ENCODE data around the gene UGT1A10.
"Not testable (repeated sequence)": the region's sequence is repeated elsewhere in the genome, so short reads cannot be mapped to it uniquely, and the experiment has no call there.

UGT1A10 gene

DNA sequence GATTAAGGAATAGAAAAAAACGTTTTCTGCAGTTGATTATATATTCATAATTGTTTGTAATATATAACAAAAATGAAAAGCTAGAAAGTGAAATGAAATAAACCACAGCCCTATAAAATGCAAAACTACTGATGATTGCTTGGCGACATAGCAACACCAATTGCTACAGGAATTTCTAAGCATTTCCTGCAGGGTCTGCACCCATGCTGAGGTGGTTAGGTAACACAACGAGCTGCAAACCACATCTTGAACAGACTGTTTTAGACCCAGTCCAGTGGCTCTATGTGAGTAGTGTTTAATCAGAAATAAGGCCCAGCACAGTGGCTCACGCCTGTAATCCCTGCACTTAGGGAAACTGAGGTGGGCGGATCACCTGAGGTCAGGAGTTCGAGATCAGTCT lies 18.3 kb downstream of the UGT1A10 start:
- Histone ChIP-seq H3K27me3 (ENCODE audit: control insufficient read depth, low read length) (peaks cover 3% of the 10 kb centered on the region; the same call in 1 of the 2 replicates), H3K79me2 (ENCODE audit: control insufficient read depth, low read length) (no peaks in the 10 kb centered on the region), H3K4me2 (ENCODE audit: low read length) (no peak overlapping the region), H3K36me3 (ENCODE audit: control insufficient read depth, low read length) (no peaks in the 10 kb centered on the region), H3K27ac (ENCODE audit: low read depth, low read length) (no peak overlapping the region), H3F3A (ENCODE audit: control insufficient read depth, insufficient read depth) (no peaks in the 10 kb centered on the region), H3K9me3 (ENCODE audit: control insufficient read depth, insufficient read depth, low read length) (no peaks in the 10 kb centered on the region), H3K9me2 (replicated peaks; ENCODE audit: control insufficient read depth, low read length) (no peaks in the 10 kb centered on the region), H4K20me1 (ENCODE audit: control insufficient read depth, insufficient read depth, low read depth, low read length) (no peaks in the 10 kb centered on the region), H3K4me1 (ENCODE audit: control insufficient read depth, low read length) (no peaks in the 10 kb centered on the region), H3K4me3 (ENCODE audit: low read length) (no peak overlapping the region)
- no peak for TF ChIP-seq CTCF (IDR thresholded peaks at IDR 0.05; ENCODE audit: low read depth, low read length, poor library complexity, severe bottlenecking)
- TF ChIP-seq EZH2phosphoT487 (IDR thresholded peaks at IDR 0.05; ENCODE audit: borderline replicate concordance, low read length), result no peak

- H3K27me3 ChIP-seq (ENCODE audit: control insufficient read depth, low read length), result peaks cover 3% of the 10 kb centered on the region; the same call in 1 of the 2 replicates
- H3K36me3 ChIP-seq (ENCODE audit: control insufficient read depth, low read length), result no peaks in the 10 kb centered on the region
- no peaks in the 10 kb centered on the region for H4K20me1 ChIP-seq (ENCODE audit: control insufficient read depth, insufficient read depth, low read depth, low read length)
- no peak overlapping the region for H3K4me3 ChIP-seq (ENCODE audit: low read length)
- TF ChIP-seq EZH2phosphoT487 (IDR thresholded peaks at IDR 0.05; ENCODE audit: borderline replicate concordance, low read length) (no peak), CTCF (IDR thresholded peaks at IDR 0.05; ENCODE audit: low read depth, low read length, poor library complexity, severe bottlenecking) (no peak)
- no peaks in the 10 kb centered on the region for H3K79me2 ChIP-seq (ENCODE audit: control insufficient read depth, low read length)
- H3K27ac ChIP-seq (ENCODE audit: low read depth, low read length), result no peak overlapping the region
- H3K9me2 ChIP-seq (replicated peaks; ENCODE audit: control insufficient read depth, low read length), result no peaks in the 10 kb centered on the region
- no peaks in the 10 kb centered on the region for H3K9me3 ChIP-seq (ENCODE audit: control insufficient read depth, insufficient read depth, low read length)
- H3K4me1 ChIP-seq (ENCODE audit: control insufficient read depth, low read length), result no peaks in the 10 kb centered on the region
- H3F3A ChIP-seq (ENCODE audit: control insufficient read depth, insufficient read depth), result no peaks in the 10 kb centered on the region
- H3K4me2 ChIP-seq (ENCODE audit: low read length), result no peak overlapping the region
Measured at GRCh38 chr2:233655043-233655442, 18.8 kb downstream of the UGT1A10 start.

GRCh38 chr2:233655943-233656342 lies 19.7 kb downstream of the UGT1A10 start:
- H3K4me3 ChIP-seq (ENCODE audit: low read length); H3K27ac ChIP-seq (ENCODE audit: low read depth, low read length); H3K9me3 ChIP-seq (ENCODE audit: control insufficient read depth, insufficient read depth, low read length); H3K36me3 ChIP-seq (ENCODE audit: control insufficient read depth, low read length); H4K20me1 ChIP-seq (ENCODE audit: control insufficient read depth, insufficient read depth, low read depth, low read length); H3K27me3 ChIP-seq (ENCODE audit: control insufficient read depth, low read length); H3K9me2 ChIP-seq (replicated peaks; ENCODE audit: control insufficient read depth, low read length); H3K79me2 ChIP-seq (ENCODE audit: control insufficient read depth, low read length); H3K4me2 ChIP-seq (ENCODE audit: low read length); H3K4me1 ChIP-seq (ENCODE audit: control insufficient read depth, low read length); H3F3A ChIP-seq (ENCODE audit: control insufficient read depth, insufficient read depth): not testable (repeated sequence)

GRCh38 chr2:233656443-233656842 lies 20.2 kb downstream of the UGT1A10 start:
- Histone ChIP-seq H3K4me3 (ENCODE audit: low read length) (no peak overlapping the region), H3K27ac (ENCODE audit: low read depth, low read length) (no peak overlapping the region), H3K36me3 (ENCODE audit: control insufficient read depth, low read length) (no peaks in the 10 kb centered on the region), H3K9me3 (ENCODE audit: control insufficient read depth, insufficient read depth, low read length) (no peaks in the 10 kb centered on the region), H3K79me2 (ENCODE audit: control insufficient read depth, low read length) (no peaks in the 10 kb centered on the region), H3K4me2 (ENCODE audit: low read length) (no peak overlapping the region), H3K4me1 (ENCODE audit: control insufficient read depth, low read length) (no peaks in the 10 kb centered on the region), H3K9me2 (replicated peaks; ENCODE audit: control insufficient read depth, low read length) (no peaks in the 10 kb centered on the region), H4K20me1 (ENCODE audit: control insufficient read depth, insufficient read depth, low read depth, low read length) (no peaks in the 10 kb centered on the region), H3F3A (ENCODE audit: control insufficient read depth, insufficient read depth) (no peaks in the 10 kb centered on the region), H3K27me3 (ENCODE audit: control insufficient read depth, low read length) (0 out of 2 replicates have a peak, but pooled peaks cover 5% of the 10 kb centered on the region)
- TF ChIP-seq EZH2phosphoT487 (IDR thresholded peaks at IDR 0.05; ENCODE audit: borderline replicate concordance, low read length) (no peak), CTCF (IDR thresholded peaks at IDR 0.05; ENCODE audit: low read depth, low read length, poor library complexity, severe bottlenecking) (no peak)

All from DOHH2 (cell line).